K562 (cell line): Measurements from ENCODE around the gene CNOT10. TPM values are rescaled to one million over a fixed set of nuclear protein-coding genes. Genes with fewer than 3 reads are reported as not detected.
"Not testable (repeated sequence)": the region's sequence is repeated elsewhere in the genome, so short reads cannot be mapped to it uniquely, and the experiment has no call there.

Source experiments
- ATAC-seq: fragments of 200-7000 bp; cut with Tn5 transposase; 3 replicates; pipeline ENCODE4 v1.9.1; 2020; ENCODE audit warnings: moderate library complexity
- BruUV-seq: library from RNA; stranded (reverse); fragments of 400-500 nt; replicated peaks from 2 replicates; lab custom pipeline; 2021; lab: Mats Ljungman, UMichigan
- CTCF ChIA-PET: fragments of 300-600 bp; formaldehyde crosslinking; extraction: SDS; loops from one replicate; lab custom pipeline; 2021; ENCODE audit warnings: low intra/inter-chr PET ratio; lab: Yijun Ruan, JAX
- POLR2A ChIA-PET: fragments of 300-600, 350-650 bp; sonication (Branson Sonifier 250); formaldehyde crosslinking; extraction: SDS; loops from one replicate; lab custom pipeline; 2021; ENCODE audit warnings: antibody characterized with exemption, inconsistent platforms; lab: Yijun Ruan, JAX
- DNase-seq, 4 experiments: peaks; one replicate each; pipeline versions ENCODE4 v3.0.0 to v3.0.0-alpha.2; 2011 to 2018; ENCODE audit warnings: low spot score in 3 of 4, mixed read lengths in 3 of 4; ENCODE audit errors: extremely low read depth in 1 of 4
- FAIRE-seq: peaks from 2 replicates; lab custom pipeline; 2011; peaks lifted over from hg19 to GRCh38; lab: Jason Lieb, UNC
- H2AFZ ChIP-seq: 2 replicates; pipeline ENCODE4 v1.6.0; 2011; ENCODE audit warnings: low read depth, low read length, control low read depth, inconsistent platforms
- H3K27ac ChIP-seq: fragments of 200-600 bp; 3 replicates; pipeline ENCODE4 v1.8.0; 2011; ENCODE audit warnings: low read depth, mild to moderate bottlenecking, control low read depth, inconsistent platforms, low read length, moderate library complexity, mixed read lengths; ENCODE audit errors: extremely low read depth
- H3K27me3 ChIP-seq, 2 experiments: fragments of 300-600 bp in 1 of 2; 2 replicates in 1 of 2; 3 replicates in 1 of 2; pipeline versions ENCODE4 v1.6.0 to v1.8.0; 2011; ENCODE audit warnings: inconsistent platforms in 2 of 2, low read length in 2 of 2, mild to moderate bottlenecking in 1 of 2, mixed read lengths in 1 of 2, moderate library complexity in 1 of 2; ENCODE audit not compliant: control insufficient read depth in 2 of 2, insufficient read depth in 2 of 2
- H3K36me3 ChIP-seq: fragments of 300-600 bp; 3 replicates; pipeline ENCODE4 v1.8.0; 2011; ENCODE audit warnings: mild to moderate bottlenecking, low read length, inconsistent platforms; ENCODE audit not compliant: control insufficient read depth, insufficient read depth
- H3K4me1 ChIP-seq, 2 experiments: fragments of 200-600 bp in 1 of 2; replicated peaks in 1 of 2; 2 replicates in 1 of 2; 3 replicates in 1 of 2; pipeline versions ENCODE4 v1.5.1 to v1.8.0; 2011; ENCODE audit warnings: inconsistent platforms in 2 of 2, low read length in 2 of 2, mild to moderate bottlenecking in 1 of 2, mixed read lengths in 1 of 2, moderate library complexity in 1 of 2; ENCODE audit not compliant: control insufficient read depth in 2 of 2, insufficient read depth in 2 of 2
- H3K4me2 ChIP-seq: 2 replicates; pipeline ENCODE4 v1.6.1; 2011; ENCODE audit warnings: low read length, control low read depth, inconsistent platforms, mixed read lengths; ENCODE audit not compliant: insufficient read depth
- H3K4me3 ChIP-seq: fragments of 200-600 bp; sonication (generic), shearing (Covaris generic); 2 replicates; pipeline ENCODE4 v1.5.1; 2016; ENCODE audit warnings: control low read depth, inconsistent platforms
- H3K79me2 ChIP-seq: fragments of 200-600 bp; 3 replicates; pipeline ENCODE4 v1.8.0; 2011; ENCODE audit warnings: low read length, inconsistent platforms; ENCODE audit not compliant: control insufficient read depth, insufficient read depth
- H3K9ac ChIP-seq, 2 experiments: 2 replicates each; pipeline versions ENCODE4 v1.6.0 to v1.6.1; 2011; ENCODE audit warnings: low read depth in 2 of 2, low read length in 2 of 2, control low read depth in 1 of 2, inconsistent platforms in 1 of 2, mild to moderate bottlenecking in 1 of 2, mixed read lengths in 1 of 2; ENCODE audit not compliant: insufficient read depth in 1 of 2
- H3K9me1 ChIP-seq: one replicate; pipeline ENCODE4 v1.6.0; 2011; ENCODE audit warnings: inconsistent platforms, mild to moderate bottlenecking, low read length, moderate library complexity; ENCODE audit not compliant: control insufficient read depth, insufficient read depth
- H3K9me3 ChIP-seq: replicated peaks from 2 replicates; pipeline ENCODE4 v1.5.1; 2011; ENCODE audit warnings: low read depth, low read length, inconsistent platforms; ENCODE audit not compliant: control insufficient read depth, insufficient read depth
- H4K20me1 ChIP-seq: replicated peaks from 2 replicates; pipeline ENCODE4 v1.6.1; 2011; ENCODE audit warnings: low read length, inconsistent platforms, mixed read lengths; ENCODE audit not compliant: control insufficient read depth, insufficient read depth
- CC2D1A ChIP-seq: fragments of 450-650 bp; IDR thresholded peaks from 2 replicates; pipeline ENCODE4 v1.6.1; 2017; ENCODE audit warnings: mild to moderate bottlenecking
- NFYB ChIP-seq: IDR thresholded peaks from 2 replicates; pipeline ENCODE4 v1.6.1; 2011; ENCODE audit warnings: mild to moderate bottlenecking, moderate library complexity; ENCODE audit not compliant: insufficient read length; ENCODE audit errors: extremely low read depth
- RBM25 ChIP-seq: fragments of 200-400 bp; formaldehyde crosslinking; IDR thresholded peaks from 2 replicates; pipeline ENCODE4 v1.6.1; 2018; ENCODE audit warnings: low read length, low read depth, moderate library complexity; ENCODE audit not compliant: severe bottlenecking
- WGBS: fragments of 100-300 bp; shearing (Covaris generic); methylation state at CpG from one replicate; pipeline ENCODE4 v1.1.6; 2016; ENCODE audit warnings: low coverage, mixed read lengths; ENCODE audit not compliant: insufficient coverage; ENCODE audit errors: missing lambda C conversion rate; 5-methylcytosine and 5-hydroxymethylcytosine counted together
- in situ Hi-C: fragments of 300-500 bp; cut with MboI; formaldehyde crosslinking; loops from 4 replicates; pipeline ENCODE4 v1.15.0; 2018; ENCODE audit warnings: inconsistent platforms, mixed read lengths
- intact Hi-C: fragments of 100-400 bp; cut with micrococcal nuclease; formaldehyde crosslinking; loops from 2 replicates; pipeline ENCODE4 v1.14.2; 2022
- polyA plus RNA-seq, 8 experiments: library from polyadenylated mRNA; depleted of rRNA in 4 of 8; stranded (reverse) in 5 of 8; unstranded in 3 of 8; fragments of >200 nt; fragmentation: Nextera tagmentation in 2 of 8; fragmentation: Illumina TruSeq in 1 of 8; extraction: Ambion mirVana in 2 of 8; extraction: Trizol in 1 of 8; gene quantifications; 2 replicates each; pipeline versions ENCODE4 v1.2.1 to v1.2.3, GENCODE V29; 2011 to 2014; ENCODE audit warnings: inconsistent platforms in 1 of 8, missing spikeins in 1 of 8
- total RNA-seq, 7 experiments: library from RNA; depleted of rRNA in 6 of 7; stranded (reverse); fragments of >200 nt in 6 of 7; fragmentation: Illumina TruSeq in 2 of 7; extraction: Trizol in 2 of 7; gene quantifications; 2 replicates each; pipeline versions ENCODE4 v1.2.1 to v1.2.3, GENCODE V29; 2011 to 2021; ENCODE audit warnings: low replicate concordance in 1 of 7
- TF ChIP-seq, protein P1 (sequence below): fragments of 200-800 bp; sonication (Bioruptor generic); IDR thresholded peaks from 2 replicates; pipeline ENCODE4 v1.6.1; 2017; ENCODE audit warnings: missing genetic modification characterization, missing compliant biosample characterization

CNOT10 gene
- total and polyA plus RNA-seq, 9 of the 15 experiments (the other 6 are each of a cell fraction or from before 2014, with no cell fraction given) = 35.7 to 114 (median 81.9) TPM

GRCh38 chr3:32673730-32674129, 11.3 kb upstream of the CNOT10 start:
- FAIRE-seq, DNase-seq, H3K9ac ChIP-seq, H3K27ac ChIP-seq, H3K36me3 ChIP-seq, in situ Hi-C loops, H3K27me3 ChIP-seq, H3K4me3 ChIP-seq, H3K79me2 ChIP-seq, H3K4me2 ChIP-seq, H3K9me3 ChIP-seq, H4K20me1 ChIP-seq, CTCF ChIA-PET, intact Hi-C loops, BruUV-seq, H3K4me1 ChIP-seq, H3K9me1 ChIP-seq: not testable (repeated sequence)
- POLR2A ChIA-PET = interaction anchor here (0.7 to 1.5 kb wide), 3 partner anchors 11 to 227 kb away, joined by 3 read pairs; partner anchors contain the start of gene CNOT10
- ATAC-seq = peak; percentile 45; the same call in 2 of the 3 replicates
- TF ChIP-seq NFYB (peak; percentile 93), CC2D1A (peak; percentile 48; the same call in 1 of the 2 replicates), RBM25 (peak; percentile 31)
- 54% methylated on average over 3 of the region's 3 CpGs for WGBS
- peak overlapping the region; percentile 54 for H2AFZ ChIP-seq

DNA sequence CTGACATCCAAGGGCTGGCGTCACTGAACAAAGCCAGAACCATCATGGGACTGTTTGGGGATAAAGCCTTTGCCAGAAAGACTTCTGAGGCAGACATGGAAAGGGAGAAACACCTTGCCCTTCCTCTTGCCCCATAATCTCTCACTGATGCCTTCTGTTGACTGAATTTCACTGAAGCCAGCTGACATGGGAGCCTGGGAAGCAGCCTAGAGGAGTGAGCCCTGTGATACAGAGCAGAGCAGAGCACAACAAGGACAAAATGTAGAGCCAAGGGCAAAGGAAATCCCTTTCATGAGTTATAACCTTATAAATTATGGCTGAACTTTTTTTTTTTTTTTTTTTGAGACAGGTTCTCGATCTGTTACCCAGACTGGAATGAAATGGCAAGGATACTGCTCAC, 9.8 kb upstream of the CNOT10 start:
- FAIRE-seq (no peak), ATAC-seq (peak; percentile 39; the same call in 2 of the 3 replicates), DNase-seq (no peak)
- Histone ChIP-seq H3K9me3 (peaks cover 3% of the 10 kb centered on the region; the same call in 1 of the 2 replicates), H3K27ac (no peak overlapping the region), H3K9me1 (no peaks in the 10 kb centered on the region), H3K36me3 (no peaks in the 10 kb centered on the region), H3K4me3 (no peak overlapping the region), H3K4me2 (no peak overlapping the region), H3K4me1 (no peaks in the 10 kb centered on the region), H3K79me2 (no peaks in the 10 kb centered on the region), H3K27me3 (no peaks in the 10 kb centered on the region), H3K9ac (no peak overlapping the region), H2AFZ (peak overlapping the region; percentile 53; the same call in 1 of the 2 replicates), H4K20me1 (no peaks in the 10 kb centered on the region)
- in situ Hi-C loops (no loop called here), intact Hi-C loops (no loop called here)
- ChIA-PET POLR2A (interaction anchor here (0.6 kb wide), 1 partner anchor 309 kb away, joined by 4 read pairs; no protein-coding TSS in a partner anchor), CTCF (interaction anchor here (0.6 kb wide), 1 partner anchor 585 kb away, joined by 3 read pairs; no protein-coding TSS in a partner anchor)
- 0% methylated on average over 2 of the region's 2 CpGs for WGBS
- TF ChIP-seq, protein P1, sequence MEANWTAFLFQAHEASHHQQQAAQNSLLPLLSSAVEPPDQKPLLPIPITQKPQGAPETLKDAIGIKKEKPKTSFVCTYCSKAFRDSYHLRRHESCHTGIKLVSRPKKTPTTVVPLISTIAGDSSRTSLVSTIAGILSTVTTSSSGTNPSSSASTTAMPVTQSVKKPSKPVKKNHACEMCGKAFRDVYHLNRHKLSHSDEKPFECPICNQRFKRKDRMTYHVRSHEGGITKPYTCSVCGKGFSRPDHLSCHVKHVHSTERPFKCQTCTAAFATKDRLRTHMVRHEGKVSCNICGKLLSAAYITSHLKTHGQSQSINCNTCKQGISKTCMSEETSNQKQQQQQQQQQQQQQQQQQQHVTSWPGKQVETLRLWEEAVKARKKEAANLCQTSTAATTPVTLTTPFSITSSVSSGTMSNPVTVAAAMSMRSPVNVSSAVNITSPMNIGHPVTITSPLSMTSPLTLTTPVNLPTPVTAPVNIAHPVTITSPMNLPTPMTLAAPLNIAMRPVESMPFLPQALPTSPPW (CRISPR knock-in tag) = no peak
- BruUV-seq = no TSS peak
